HUES6 (cell line): Measurements from ENCODE around the gene SF1.

Experiments
- H3K27ac ChIP-seq: 2 replicates; pipeline ENCODE4 v1.7.0; 2013; ENCODE audit warnings: low read depth, mild to moderate bottlenecking, low read length, inconsistent platforms
- H3K27me3 ChIP-seq: 2 replicates; pipeline ENCODE4 v1.6.1; 2013; ENCODE audit warnings: low read length; ENCODE audit not compliant: control insufficient read depth, insufficient read depth
- H3K36me3 ChIP-seq: 2 replicates; pipeline ENCODE4 v1.6.1; 2013; ENCODE audit warnings: low read length; ENCODE audit not compliant: control insufficient read depth, insufficient read depth
- H3K4me1 ChIP-seq: 2 replicates; pipeline ENCODE4 v1.6.1; 2013; ENCODE audit warnings: low read length; ENCODE audit not compliant: control insufficient read depth, insufficient read depth
- H3K4me3 ChIP-seq: 2 replicates; pipeline ENCODE4 v1.5.1; 2013; ENCODE audit warnings: low read depth, low read length
- H3K9ac ChIP-seq: one replicate; pipeline ENCODE4 v1.6.1; 2013; ENCODE audit warnings: mild to moderate bottlenecking, low read length
- H3K9me3 ChIP-seq: 2 replicates; pipeline ENCODE4 v1.6.1; 2013; ENCODE audit warnings: low read depth, low read length; ENCODE audit not compliant: control insufficient read depth, insufficient read depth

The SF1 gene

GRCh38 chr11:64790205-64791095 is 12.1 kb upstream of the SF1 start:
- no peaks in the 10 kb centered on the region for H3K4me1 ChIP-seq
- no peaks in the 10 kb centered on the region for H3K9me3 ChIP-seq
- H3K27ac ChIP-seq, result no peak overlapping the region
- peaks cover 24% of the 10 kb centered on the region for H3K36me3 ChIP-seq
- H3K9ac ChIP-seq, result no peak overlapping the region
- H3K4me3 ChIP-seq, result no peak overlapping the region
- H3K27me3 ChIP-seq, result no peaks in the 10 kb centered on the region

- peaks cover 24% of the 10 kb centered on the region for H3K36me3 ChIP-seq
- no peak overlapping the region for H3K9ac ChIP-seq
- H3K4me1 ChIP-seq, result no peaks in the 10 kb centered on the region
- H3K9me3 ChIP-seq, result no peaks in the 10 kb centered on the region
- H3K27me3 ChIP-seq, result no peaks in the 10 kb centered on the region
- H3K4me3 ChIP-seq, result no peak overlapping the region
- H3K27ac ChIP-seq, result no peak overlapping the region
These were observed 11.2 kb upstream of the SF1 start for GRCh38 chr11:64789331-64790204.

- Histone ChIP-seq H3K4me3 (no peak overlapping the region), H3K4me1 (no peaks in the 10 kb centered on the region), H3K9me3 (no peaks in the 10 kb centered on the region), H3K27ac (no peak overlapping the region), H3K36me3 (peaks cover 24% of the 10 kb centered on the region), H3K27me3 (no peaks in the 10 kb centered on the region), H3K9ac (no peak overlapping the region)
These were observed 10.2 kb upstream of the SF1 start for GRCh38 chr11:64788321-64789215.

- Histone ChIP-seq H3K27me3 (no peaks in the 10 kb centered on the region), H3K9ac (no peak overlapping the region), H3K4me3 (no peak overlapping the region), H3K27ac (no peak overlapping the region), H3K36me3 (peaks cover 24% of the 10 kb centered on the region), H3K9me3 (no peaks in the 10 kb centered on the region), H3K4me1 (no peaks in the 10 kb centered on the region)
These were observed 9.4 kb upstream of the SF1 start for GRCh38 chr11:64787526-64788320.

GRCh38 chr11:64786308-64786707 is 8.0 kb upstream of the SF1 start:
- H3K4me1 ChIP-seq, result 0 out of 2 replicates have a peak, but pooled peaks cover 2% of the 10 kb centered on the region
- H3K36me3 ChIP-seq, result peaks cover 23% of the 10 kb centered on the region
- H3K9me3 ChIP-seq, result no peaks in the 10 kb centered on the region
- H3K27ac ChIP-seq, result no peak overlapping the region
- no peak overlapping the region for H3K4me3 ChIP-seq
- no peaks in the 10 kb centered on the region for H3K27me3 ChIP-seq
- no peak overlapping the region for H3K9ac ChIP-seq

- Histone ChIP-seq H3K27me3 (no peaks in the 10 kb centered on the region), H3K4me1 (0 out of 2 replicates have a peak, but pooled peaks cover 2% of the 10 kb centered on the region), H3K9me3 (no peaks in the 10 kb centered on the region), H3K9ac (no peak overlapping the region), H3K27ac (no peak overlapping the region), H3K36me3 (peaks cover 14% of the 10 kb centered on the region), H3K4me3 (no peak overlapping the region)
These were observed 6.7 kb upstream of the SF1 start for GRCh38 chr11:64784813-64785581.

- H3K27me3 ChIP-seq, result no peaks in the 10 kb centered on the region
- H3K27ac ChIP-seq, result peak overlapping the region; percentile 93
- H3K9ac ChIP-seq, result peak overlapping the region; percentile 94
- H3K9me3 ChIP-seq, result no peaks in the 10 kb centered on the region
- H3K36me3 ChIP-seq, result peaks cover 44% of the 10 kb centered on the region
- peaks cover 7% of the 10 kb centered on the region for H3K4me1 ChIP-seq
- peak overlapping the region; percentile 78 for H3K4me3 ChIP-seq
These were observed 194 bp downstream of the SF1 start for GRCh38 chr11:64778223-64778472.

GRCh38 chr11:64777449-64778222 is 706 bp downstream of the SF1 start:
- no peak overlapping the region for H3K27ac ChIP-seq
- peaks cover 7% of the 10 kb centered on the region for H3K4me1 ChIP-seq
- H3K27me3 ChIP-seq, result no peaks in the 10 kb centered on the region
- H3K36me3 ChIP-seq, result peaks cover 49% of the 10 kb centered on the region
- peak overlapping the region; percentile 89 for H3K4me3 ChIP-seq
- no peaks in the 10 kb centered on the region for H3K9me3 ChIP-seq
- H3K9ac ChIP-seq, result peak overlapping the region; percentile 94

- Histone ChIP-seq H3K27ac (no peak overlapping the region), H3K36me3 (peaks cover 57% of the 10 kb centered on the region), H3K9me3 (no peaks in the 10 kb centered on the region), H3K9ac (peak overlapping the region; percentile 71), H3K4me3 (peak overlapping the region; percentile 89), H3K4me1 (peaks cover 5% of the 10 kb centered on the region), H3K27me3 (no peaks in the 10 kb centered on the region)
These were observed 1.5 kb downstream of the SF1 start for GRCh38 chr11:64776875-64777274.
